ENCODE results near the gene PPP1R12B. TPM values are rescaled to one million over a fixed set of nuclear protein-coding genes. Genes with fewer than 3 reads are reported as not detected.

The PPP1R12B gene
- total RNA-seq, 2 experiments from 2014 or later = 19.1 to 23.5 TPM

- Histone ChIP-seq H3K4me2 (ENCODE audit: low read length) (no peak overlapping the region), H4K20me1 (ENCODE audit: insufficient read depth, low read length) (no peaks in the 10 kb centered on the region), H3K4me3 (ENCODE audit: low read depth, low read length, poor library complexity, severe bottlenecking) (no peak overlapping the region), H2AFZ (ENCODE audit: low read length) (no peak overlapping the region), H3K27ac (ENCODE audit: low read depth, low read length, poor library complexity, severe bottlenecking) (no peak overlapping the region), H3K79me2 (ENCODE audit: insufficient read depth, low read depth, low read length) (no peaks in the 10 kb centered on the region), H3K4me1 (ENCODE audit: insufficient read depth, low read length, poor library complexity, severe bottlenecking) (peaks cover 7% of the 10 kb centered on the region), H3K9me3 (ENCODE audit: low read length) (no peaks in the 10 kb centered on the region), H3K36me3 (ENCODE audit: insufficient read depth, low read length) (no peaks in the 10 kb centered on the region), H3K9me2 (ENCODE audit: insufficient read depth, low read length) (no peaks in the 10 kb centered on the region)
- ChIA-PET CTCF (ENCODE audit: unreplicated experiment) (no interaction called here), POLR2A (no interaction called here)
- no TSS peak for BruUV-seq (replicated peaks)
- TF ChIP-seq CTCF (conservative IDR thresholded peaks at IDR 0.05; ENCODE audit: low read length) (peak; percentile 99), EZH2phosphoT487 (IDR thresholded peaks at IDR 0.05; ENCODE audit: borderline replicate concordance, low read depth, low read length) (no peak)
- intact Hi-C loops (cut with micrococcal nuclease; ENCODE audit: unreplicated experiment) = loop anchor here (1.0 to 2.0 kb wide), 3 partner anchors 41 to 122 kb away; partner anchors contain the start of gene LGR6
- peak; percentile 76 for DNase-seq (ENCODE audit: low spot score)
Measured at GRCh38 chr1:202315576-202316168, 32.8 kb upstream of the PPP1R12B start.

- intact Hi-C loops (cut with micrococcal nuclease; ENCODE audit: unreplicated experiment) = no loop called here
- POLR2A ChIA-PET = interaction anchor here (0.7 kb wide), 1 partner anchor 49 kb away, joined by 4 read pairs; no protein-coding TSS in a partner anchor
- peaks cover 7% of the 10 kb centered on the region for H3K4me1 ChIP-seq (ENCODE audit: insufficient read depth, low read length, poor library complexity, severe bottlenecking)
- H3K79me2 ChIP-seq (ENCODE audit: insufficient read depth, low read depth, low read length) = no peaks in the 10 kb centered on the region
- DNase-seq (ENCODE audit: low spot score) = no peak
- H3K4me2 ChIP-seq (ENCODE audit: low read length) = no peak overlapping the region
- H3K4me3 ChIP-seq (ENCODE audit: low read depth, low read length, poor library complexity, severe bottlenecking) = no peak overlapping the region
- no peaks in the 10 kb centered on the region for H3K36me3 ChIP-seq (ENCODE audit: insufficient read depth, low read length)
- H3K9me3 ChIP-seq (ENCODE audit: low read length) = no peaks in the 10 kb centered on the region
- no peak overlapping the region for H2AFZ ChIP-seq (ENCODE audit: low read length)
- no peaks in the 10 kb centered on the region for H4K20me1 ChIP-seq (ENCODE audit: insufficient read depth, low read length)
- no TSS peak for BruUV-seq (replicated peaks)
- no peak overlapping the region for H3K27ac ChIP-seq (ENCODE audit: low read depth, low read length, poor library complexity, severe bottlenecking)
- no peak for TF ChIP-seq EZH2phosphoT487 (IDR thresholded peaks at IDR 0.05; ENCODE audit: borderline replicate concordance, low read depth, low read length)
- no peak for TF ChIP-seq CTCF (conservative IDR thresholded peaks at IDR 0.05; ENCODE audit: low read length)
- CTCF ChIA-PET (ENCODE audit: unreplicated experiment) = no interaction called here
- H3K9me2 ChIP-seq (ENCODE audit: insufficient read depth, low read length) = no peaks in the 10 kb centered on the region
Measured at GRCh38 chr1:202316186-202316585, 32.3 kb upstream of the PPP1R12B start.

Measured in OCI-LY7 (cell line).